Measurements from ENCODE around the gene NDUFS1. TPM values are rescaled to one million over a fixed set of nuclear protein-coding genes. Genes with fewer than 3 reads are reported as not detected.

Gene NDUFS1
- total and polyA plus RNA-seq, 2 experiments from 2014 or later = 86.8 to 145 TPM

DNA sequence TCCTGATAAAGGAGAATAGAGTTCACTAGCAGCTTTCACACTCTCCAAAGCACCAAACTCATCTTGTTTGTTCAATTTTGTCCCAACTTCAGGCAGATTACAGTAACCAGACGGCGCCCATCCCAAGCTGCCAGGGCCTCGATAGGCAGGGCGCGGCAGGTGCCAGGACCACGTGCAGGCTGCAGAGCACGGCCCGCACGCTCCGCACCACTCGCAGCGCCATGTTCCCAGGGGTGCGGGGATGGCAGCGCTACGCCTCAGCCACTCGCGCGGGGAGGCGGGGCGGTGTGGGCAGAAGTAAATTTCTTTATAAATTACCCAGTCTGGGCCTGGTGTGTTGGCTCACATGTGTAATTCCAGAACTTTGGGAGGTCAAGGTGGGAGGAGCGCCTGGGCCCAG, 43.0 kb downstream of the NDUFS1 start:
- Histone ChIP-seq H3K27me3 (no peaks in the 10 kb centered on the region), H3K27ac (peak overlapping the region; percentile 23), H3K36me3 (peaks cover 14% of the 10 kb centered on the region), H3K4me3 (no peak overlapping the region), H3K4me1 (ENCODE audit: low read depth) (no peaks in the 10 kb centered on the region), H3K9me3 (ENCODE audit: low read depth) (no peaks in the 10 kb centered on the region)
- TF ChIP-seq, protein P1, sequence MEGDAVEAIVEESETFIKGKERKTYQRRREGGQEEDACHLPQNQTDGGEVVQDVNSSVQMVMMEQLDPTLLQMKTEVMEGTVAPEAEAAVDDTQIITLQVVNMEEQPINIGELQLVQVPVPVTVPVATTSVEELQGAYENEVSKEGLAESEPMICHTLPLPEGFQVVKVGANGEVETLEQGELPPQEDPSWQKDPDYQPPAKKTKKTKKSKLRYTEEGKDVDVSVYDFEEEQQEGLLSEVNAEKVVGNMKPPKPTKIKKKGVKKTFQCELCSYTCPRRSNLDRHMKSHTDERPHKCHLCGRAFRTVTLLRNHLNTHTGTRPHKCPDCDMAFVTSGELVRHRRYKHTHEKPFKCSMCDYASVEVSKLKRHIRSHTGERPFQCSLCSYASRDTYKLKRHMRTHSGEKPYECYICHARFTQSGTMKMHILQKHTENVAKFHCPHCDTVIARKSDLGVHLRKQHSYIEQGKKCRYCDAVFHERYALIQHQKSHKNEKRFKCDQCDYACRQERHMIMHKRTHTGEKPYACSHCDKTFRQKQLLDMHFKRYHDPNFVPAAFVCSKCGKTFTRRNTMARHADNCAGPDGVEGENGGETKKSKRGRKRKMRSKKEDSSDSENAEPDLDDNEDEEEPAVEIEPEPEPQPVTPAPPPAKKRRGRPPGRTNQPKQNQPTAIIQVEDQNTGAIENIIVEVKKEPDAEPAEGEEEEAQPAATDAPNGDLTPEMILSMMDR (IDR thresholded peaks at IDR 0.05; ENCODE audit: low read depth, low read length) = no peak
- no peak for DNase-seq (ENCODE audit: low read depth in 1 of 2, low spot score in 1 of 2)

DNA sequence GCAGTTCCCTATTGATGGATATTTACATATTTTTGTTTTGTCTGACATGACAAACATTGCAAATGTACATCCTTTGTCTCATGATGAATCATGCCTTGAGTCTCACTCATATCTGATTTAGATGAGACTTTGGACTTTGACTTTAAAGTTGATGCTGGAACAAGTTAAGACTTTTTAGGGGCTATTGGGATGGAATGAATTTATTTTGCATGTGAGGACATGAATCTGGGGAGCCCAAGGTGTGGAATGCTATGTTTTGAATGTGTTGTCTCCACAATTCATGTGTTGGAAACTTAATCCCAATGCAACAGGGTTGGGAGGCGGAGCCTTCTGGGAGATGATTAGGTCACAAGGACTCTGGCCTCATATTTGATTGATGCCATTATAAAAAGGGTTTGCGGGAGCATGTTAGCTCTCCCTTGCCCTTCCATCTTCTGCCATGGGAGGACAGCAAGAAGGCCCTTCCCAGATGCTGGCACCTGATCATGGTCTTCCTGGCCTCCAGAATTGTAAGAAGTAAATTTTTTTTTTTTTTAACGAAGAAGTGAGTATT, 44.1 kb downstream of the NDUFS1 start:
- Histone ChIP-seq H3K36me3 (peaks cover 5% of the 10 kb centered on the region), H3K4me3 (no peak overlapping the region), H3K9me3 (ENCODE audit: low read depth) (no peaks in the 10 kb centered on the region), H3K27me3 (no peaks in the 10 kb centered on the region), H3K27ac (no peak overlapping the region), H3K4me1 (ENCODE audit: low read depth) (no peaks in the 10 kb centered on the region)
- DNase-seq (ENCODE audit: low read depth in 1 of 2, low spot score in 1 of 2) = no peak
- TF ChIP-seq, protein P1 (IDR thresholded peaks at IDR 0.05; ENCODE audit: low read depth, low read length) = no peak

DNA sequence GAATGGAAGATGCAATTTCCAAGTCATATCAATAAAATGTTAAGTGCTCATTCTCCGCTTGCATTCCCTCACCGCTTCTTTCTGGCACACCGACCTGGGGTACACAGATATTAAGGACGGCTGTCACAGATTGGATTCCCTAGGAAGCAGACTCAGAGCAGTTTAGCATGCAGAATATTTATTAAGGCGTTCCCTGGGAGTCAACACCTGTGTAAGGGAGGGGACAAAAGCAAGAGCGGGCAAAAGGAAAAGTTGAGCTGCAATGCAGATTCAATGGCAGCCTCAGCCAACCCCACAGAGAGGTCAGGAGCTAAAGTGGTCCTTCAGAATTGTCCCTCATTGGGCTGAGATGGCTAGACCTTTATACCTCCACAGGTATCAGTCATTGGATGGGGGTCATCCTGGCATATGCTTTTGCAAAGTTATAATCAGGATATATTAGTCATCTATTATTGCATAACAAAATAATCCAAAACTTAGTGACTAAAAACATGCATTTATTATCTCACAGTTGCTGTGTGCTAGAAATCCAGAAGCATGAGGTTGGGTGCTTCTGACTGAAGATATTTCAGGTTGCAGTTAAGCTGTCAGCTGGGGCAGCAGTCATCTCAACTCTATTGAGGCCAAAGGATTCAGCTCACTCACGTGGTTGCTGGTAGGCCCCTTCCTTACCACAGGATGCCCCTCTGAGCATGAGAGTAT, 46.2 kb downstream of the NDUFS1 start:
- Histone ChIP-seq H3K4me3 (no peak overlapping the region), H3K9me3 (ENCODE audit: low read depth) (no peaks in the 10 kb centered on the region), H3K36me3 (peaks cover 4% of the 10 kb centered on the region), H3K27me3 (no peaks in the 10 kb centered on the region), H3K4me1 (ENCODE audit: low read depth) (no peaks in the 10 kb centered on the region), H3K27ac (no peak overlapping the region)
- TF ChIP-seq, protein P1 (IDR thresholded peaks at IDR 0.05; ENCODE audit: low read depth, low read length) = no peak
- DNase-seq (ENCODE audit: low read depth in 1 of 2, low spot score in 1 of 2) = peak in 1 of 2 donors; percentile 23

DNA sequence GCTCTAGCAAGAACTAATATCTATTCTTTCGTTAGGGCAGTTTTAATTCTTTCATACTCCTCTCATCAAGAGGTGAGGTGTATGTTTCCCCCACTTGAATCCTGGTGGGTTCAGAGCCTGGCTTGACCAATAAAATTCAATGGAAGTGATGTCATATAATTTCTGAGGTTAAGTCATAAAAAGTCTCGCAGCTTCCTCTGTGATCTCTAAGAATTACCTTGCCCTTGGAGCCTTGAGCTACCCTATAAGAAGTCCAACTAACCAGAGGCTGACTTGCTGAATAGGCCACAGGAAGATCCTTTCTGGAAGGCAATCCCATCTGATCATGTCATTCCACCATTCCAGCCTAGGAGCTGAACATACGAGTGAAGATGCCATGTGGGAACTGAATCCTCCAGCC, 47.1 kb downstream of the NDUFS1 start:
- no peak for DNase-seq (ENCODE audit: low read depth in 1 of 2, low spot score in 1 of 2)
- peaks cover 2% of the 10 kb centered on the region for H3K36me3 ChIP-seq
- H3K4me3 ChIP-seq = no peak overlapping the region
- H3K27me3 ChIP-seq = no peaks in the 10 kb centered on the region
- H3K27ac ChIP-seq = no peak overlapping the region
- TF ChIP-seq, protein P1 (IDR thresholded peaks at IDR 0.05; ENCODE audit: low read depth, low read length) = no peak
- H3K4me1 ChIP-seq (ENCODE audit: low read depth) = no peaks in the 10 kb centered on the region
- no peaks in the 10 kb centered on the region for H3K9me3 ChIP-seq (ENCODE audit: low read depth)

DNA sequence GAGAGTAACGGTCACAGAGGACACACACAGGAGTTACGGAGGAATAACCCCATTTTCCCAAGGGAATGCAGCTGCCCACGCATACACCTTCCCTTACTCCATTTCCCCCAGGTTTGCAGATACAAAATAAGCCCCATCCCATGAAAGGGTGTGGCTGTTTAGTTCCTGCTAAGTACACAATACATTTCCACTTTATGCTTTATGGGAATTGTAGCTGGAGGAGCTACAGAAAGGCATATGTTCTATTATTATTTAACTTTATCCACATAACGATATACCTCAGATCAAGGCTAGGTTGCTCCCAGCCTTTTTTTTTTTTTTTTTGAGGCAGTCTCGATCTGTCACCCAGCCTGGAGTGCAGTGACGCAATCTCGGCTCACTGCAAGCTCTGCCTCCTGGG, 50.5 kb downstream of the NDUFS1 start:
- TF ChIP-seq, protein P1 (IDR thresholded peaks at IDR 0.05; ENCODE audit: low read depth, low read length) = no peak
- H3K27me3 ChIP-seq = no peaks in the 10 kb centered on the region
- no peak overlapping the region for H3K27ac ChIP-seq
- H3K9me3 ChIP-seq (ENCODE audit: low read depth) = no peaks in the 10 kb centered on the region
- H3K4me3 ChIP-seq = no peak overlapping the region
- DNase-seq (ENCODE audit: low read depth in 1 of 2, low spot score in 1 of 2) = no peak
- no peaks in the 10 kb centered on the region for H3K36me3 ChIP-seq
- H3K4me1 ChIP-seq (ENCODE audit: low read depth) = no peaks in the 10 kb centered on the region

All from cardiac muscle cell (in vitro differentiated cells and primary cell).